D721Med (cell line): ENCODE results near the gene LIAS.
"Not testable (repeated sequence)": the region's sequence is repeated elsewhere in the genome, so short reads cannot be mapped to it uniquely, and the experiment has no call there.

ENCODE experiments used
- DNase-seq: peaks from one replicate; pipeline ENCODE4 v3.0.0; 2011; ENCODE audit warnings: low spot score; ENCODE audit not compliant: insufficient read length
- FAIRE-seq: peaks from 2 replicates; lab custom pipeline; 2011; peaks lifted over from hg19 to GRCh38; lab: Jason Lieb, UNC
- TF ChIP-seq, protein P1 (sequence below): IDR thresholded peaks from 2 replicates; pipeline ENCODE4 v1.5.1; 2012; ENCODE audit warnings: mild to moderate bottlenecking, control low read depth; ENCODE audit not compliant: insufficient read depth; ENCODE audit errors: missing control alignments

LIAS gene

DNA sequence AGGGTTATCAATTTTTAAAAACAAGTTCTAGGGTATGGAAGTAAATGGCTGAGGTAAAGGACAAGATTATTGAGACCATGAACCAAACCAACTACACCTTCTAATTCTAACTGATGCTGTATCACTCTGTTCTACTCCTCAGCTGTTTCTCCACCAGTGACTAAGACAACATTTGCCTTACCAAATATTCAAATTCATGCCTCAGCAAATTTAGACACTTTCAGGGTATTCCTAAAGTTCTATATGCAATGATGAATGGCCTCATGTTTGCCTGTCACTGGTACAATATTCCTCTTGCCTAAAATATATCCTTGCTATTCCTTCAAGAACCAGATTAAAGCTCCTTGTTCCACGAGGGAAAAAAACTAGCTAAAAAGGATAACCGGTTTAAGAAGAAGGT, 5.1 kb upstream of the LIAS start:
- DNase-seq (no peak), FAIRE-seq (no peak)
- TF ChIP-seq, protein P1, sequence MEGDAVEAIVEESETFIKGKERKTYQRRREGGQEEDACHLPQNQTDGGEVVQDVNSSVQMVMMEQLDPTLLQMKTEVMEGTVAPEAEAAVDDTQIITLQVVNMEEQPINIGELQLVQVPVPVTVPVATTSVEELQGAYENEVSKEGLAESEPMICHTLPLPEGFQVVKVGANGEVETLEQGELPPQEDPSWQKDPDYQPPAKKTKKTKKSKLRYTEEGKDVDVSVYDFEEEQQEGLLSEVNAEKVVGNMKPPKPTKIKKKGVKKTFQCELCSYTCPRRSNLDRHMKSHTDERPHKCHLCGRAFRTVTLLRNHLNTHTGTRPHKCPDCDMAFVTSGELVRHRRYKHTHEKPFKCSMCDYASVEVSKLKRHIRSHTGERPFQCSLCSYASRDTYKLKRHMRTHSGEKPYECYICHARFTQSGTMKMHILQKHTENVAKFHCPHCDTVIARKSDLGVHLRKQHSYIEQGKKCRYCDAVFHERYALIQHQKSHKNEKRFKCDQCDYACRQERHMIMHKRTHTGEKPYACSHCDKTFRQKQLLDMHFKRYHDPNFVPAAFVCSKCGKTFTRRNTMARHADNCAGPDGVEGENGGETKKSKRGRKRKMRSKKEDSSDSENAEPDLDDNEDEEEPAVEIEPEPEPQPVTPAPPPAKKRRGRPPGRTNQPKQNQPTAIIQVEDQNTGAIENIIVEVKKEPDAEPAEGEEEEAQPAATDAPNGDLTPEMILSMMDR, result no peak

DNA sequence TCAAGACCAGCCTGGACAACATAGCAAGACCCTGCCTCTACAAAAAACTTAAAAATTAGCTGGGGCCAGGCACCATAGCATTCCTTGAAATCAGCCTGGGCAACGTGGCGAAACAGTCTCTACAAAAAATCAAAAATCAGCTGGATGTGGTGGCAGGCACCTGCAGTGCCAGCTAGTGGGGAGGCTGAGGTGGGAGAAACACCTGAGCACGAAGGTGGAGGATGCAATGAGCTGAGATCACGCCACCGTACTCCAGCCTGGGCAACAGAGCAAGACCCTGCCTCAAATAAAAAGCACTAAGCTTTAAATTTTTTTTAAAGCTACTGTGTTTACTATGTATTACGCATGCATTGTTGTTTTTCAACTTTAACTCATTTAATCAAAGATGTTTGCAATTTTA, 3.4 kb upstream of the LIAS start:
- FAIRE-seq (no peak), DNase-seq (no peak)
- TF ChIP-seq, protein P1, result no peak

DNA sequence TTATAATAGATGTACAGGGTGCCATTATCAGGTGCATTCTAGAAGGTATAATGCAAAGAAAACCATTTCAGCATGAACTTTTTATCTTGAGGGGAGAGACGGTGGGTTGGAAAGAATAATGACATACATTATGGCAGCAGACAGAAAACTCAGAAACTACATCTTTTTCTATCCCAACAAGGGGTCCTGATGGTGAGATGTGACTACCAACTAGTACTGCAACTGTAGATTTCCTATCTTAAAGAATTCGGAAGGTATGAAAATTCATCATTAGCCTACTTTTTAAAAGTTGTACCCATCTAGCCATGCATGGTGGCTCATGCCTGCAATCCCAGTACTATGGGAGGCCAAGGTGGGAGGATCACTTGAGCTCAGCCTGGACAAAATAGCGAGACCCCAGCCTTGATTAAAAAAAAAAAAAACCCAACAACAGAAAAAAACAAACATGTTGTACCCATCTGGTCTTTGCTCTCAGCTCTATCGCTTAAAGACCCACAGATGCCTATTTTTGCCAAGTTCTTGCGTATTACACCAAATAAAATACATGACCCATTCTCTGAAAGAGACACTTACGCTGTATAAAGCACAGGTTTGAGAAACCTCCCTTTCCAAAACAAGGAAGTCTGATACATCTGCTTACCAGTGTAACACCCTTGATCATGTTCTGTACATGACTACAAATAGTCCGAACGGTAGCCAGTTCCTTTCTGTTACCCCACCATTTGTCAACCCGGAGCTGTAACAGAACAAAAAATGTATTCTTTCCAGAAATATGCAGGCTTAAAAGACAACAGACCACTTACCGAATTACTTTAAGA, 1.7 kb upstream of the LIAS start:
- TF ChIP-seq, protein P1, result no peak
- no peak for FAIRE-seq
- DNase-seq, result no peak

DNA sequence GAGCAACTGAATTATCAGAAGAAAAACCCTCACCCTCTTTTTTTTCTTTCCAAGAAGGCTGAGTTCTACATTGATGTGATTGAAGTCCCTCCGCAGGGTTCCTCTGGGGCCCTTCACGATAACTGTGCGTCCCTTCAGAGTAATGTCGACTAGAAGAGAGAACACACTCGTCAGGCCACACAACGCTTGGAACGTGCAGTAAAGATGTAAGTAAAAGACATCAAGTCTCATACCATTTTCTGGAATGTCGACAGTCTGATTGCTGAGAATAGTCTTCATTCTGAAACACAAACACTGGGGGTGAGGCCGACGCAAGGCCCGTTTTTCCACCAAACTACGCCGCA, 723 bp upstream of the LIAS start:
- FAIRE-seq, DNase-seq: not testable (repeated sequence)

DNA sequence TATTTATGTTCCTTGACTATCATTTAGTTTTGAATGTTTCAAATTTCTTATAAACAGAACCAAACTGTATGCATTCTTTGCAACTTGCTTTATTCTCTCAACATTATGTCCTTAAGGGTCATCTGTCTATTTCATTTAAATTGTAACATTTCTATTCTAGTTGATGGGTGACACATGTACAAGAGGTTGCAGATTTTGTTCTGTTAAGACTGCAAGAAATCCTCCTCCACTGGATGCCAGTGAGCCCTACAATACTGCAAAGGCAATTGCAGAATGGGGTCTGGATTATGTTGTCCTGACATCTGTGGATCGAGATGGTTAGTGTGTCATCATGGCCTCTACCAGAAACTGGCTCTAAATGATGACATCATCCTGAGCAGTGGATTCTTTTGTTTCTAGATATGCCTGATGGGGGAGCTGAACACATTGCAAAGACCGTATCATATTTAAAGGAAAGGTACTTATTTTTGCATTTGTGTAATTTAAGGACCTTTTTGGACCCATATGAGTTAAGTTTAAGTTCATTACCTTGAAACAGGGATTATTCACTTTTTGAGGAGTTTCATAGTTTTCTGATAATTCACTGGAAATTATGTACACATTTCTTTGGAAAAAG, 6.1 kb downstream of the LIAS start:
- DNase-seq, result no peak

DNA sequence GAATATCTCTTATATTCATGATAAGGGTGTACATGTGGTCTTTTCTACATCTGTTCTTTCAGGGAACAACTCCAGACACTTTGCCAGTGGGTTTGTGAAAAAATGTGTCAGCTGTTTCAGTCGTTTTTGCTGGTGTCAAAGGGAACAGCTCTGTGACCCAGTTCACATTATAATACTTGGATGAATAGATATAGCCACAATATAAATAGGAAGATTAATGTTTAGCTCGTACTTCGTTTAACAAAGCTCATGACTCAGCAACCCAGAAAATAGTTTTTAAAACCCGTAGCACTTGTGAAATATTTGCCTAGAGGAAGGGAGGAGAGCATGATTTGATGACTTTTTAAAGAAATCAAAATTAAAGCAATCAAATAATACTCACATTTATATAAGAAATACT, 7.9 kb downstream of the LIAS start:
- TF ChIP-seq, protein P1, result no peak
- no peak for DNase-seq
- no peak for FAIRE-seq

More for the DNA sequence above, 6.1 kb downstream of the LIAS start:
- FAIRE-seq, result peak; percentile 67
- TF ChIP-seq, protein P1, result no peak

DNA sequence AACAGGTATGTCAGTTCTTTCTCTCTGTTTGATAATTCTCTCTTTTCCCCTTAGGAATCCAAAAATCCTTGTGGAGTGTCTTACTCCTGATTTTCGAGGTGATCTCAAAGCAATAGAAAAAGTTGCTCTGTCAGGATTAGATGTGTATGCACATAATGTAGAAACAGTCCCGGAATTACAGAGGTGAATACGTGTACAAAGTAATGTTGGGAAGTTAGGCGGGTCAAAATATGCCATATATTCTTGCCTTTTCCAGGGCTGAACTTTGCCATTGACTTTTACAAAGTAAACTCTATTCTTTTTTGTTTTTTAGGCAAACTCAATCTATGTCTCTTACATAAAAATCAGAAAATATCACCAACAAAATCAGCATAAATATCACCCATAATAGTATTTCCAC, 8.6 kb downstream of the LIAS start:
- FAIRE-seq, result no peak
- TF ChIP-seq, protein P1, result no peak
- no peak for DNase-seq
